ENCODE data around the gene CLDN5.
"Not testable (repeated sequence)": the region's sequence is repeated elsewhere in the genome, so short reads cannot be mapped to it uniquely, and the experiment has no call there.

DNA sequence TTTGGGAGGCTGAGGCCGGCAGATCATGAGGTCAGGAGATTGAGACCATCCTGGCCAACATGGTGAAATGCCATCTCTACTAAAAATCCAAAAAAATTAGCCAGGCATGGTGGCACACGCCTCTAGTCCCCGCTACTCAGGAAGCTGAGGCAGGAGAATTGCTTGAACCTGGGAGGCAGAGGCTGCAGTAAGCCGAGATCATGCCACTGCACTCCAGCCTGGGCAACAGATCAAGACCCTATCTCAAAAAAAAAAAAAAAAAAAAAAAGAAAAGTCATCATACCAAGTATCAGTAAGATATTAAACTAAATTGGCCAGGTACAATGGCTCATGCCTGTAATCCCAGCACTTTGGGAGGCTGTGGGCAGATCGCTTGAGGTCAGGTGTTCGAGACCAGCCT, 7.1 kb upstream of the CLDN5 start:
- TF ChIP-seq, protein P1, sequence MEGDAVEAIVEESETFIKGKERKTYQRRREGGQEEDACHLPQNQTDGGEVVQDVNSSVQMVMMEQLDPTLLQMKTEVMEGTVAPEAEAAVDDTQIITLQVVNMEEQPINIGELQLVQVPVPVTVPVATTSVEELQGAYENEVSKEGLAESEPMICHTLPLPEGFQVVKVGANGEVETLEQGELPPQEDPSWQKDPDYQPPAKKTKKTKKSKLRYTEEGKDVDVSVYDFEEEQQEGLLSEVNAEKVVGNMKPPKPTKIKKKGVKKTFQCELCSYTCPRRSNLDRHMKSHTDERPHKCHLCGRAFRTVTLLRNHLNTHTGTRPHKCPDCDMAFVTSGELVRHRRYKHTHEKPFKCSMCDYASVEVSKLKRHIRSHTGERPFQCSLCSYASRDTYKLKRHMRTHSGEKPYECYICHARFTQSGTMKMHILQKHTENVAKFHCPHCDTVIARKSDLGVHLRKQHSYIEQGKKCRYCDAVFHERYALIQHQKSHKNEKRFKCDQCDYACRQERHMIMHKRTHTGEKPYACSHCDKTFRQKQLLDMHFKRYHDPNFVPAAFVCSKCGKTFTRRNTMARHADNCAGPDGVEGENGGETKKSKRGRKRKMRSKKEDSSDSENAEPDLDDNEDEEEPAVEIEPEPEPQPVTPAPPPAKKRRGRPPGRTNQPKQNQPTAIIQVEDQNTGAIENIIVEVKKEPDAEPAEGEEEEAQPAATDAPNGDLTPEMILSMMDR (IDR thresholded peaks at IDR 0.05) = not testable (repeated sequence)
- TF ChIP-seq EP300, POLR2A (IDR thresholded peaks at IDR 0.05): not testable (repeated sequence)

Data from sigmoid colon (tissue), 4 donors.